Measurements from ENCODE around the gene EIF4G2. TPM values are rescaled to one million over a fixed set of nuclear protein-coding genes. Genes with fewer than 3 reads are reported as not detected.
A peak's percentile ranks its signal among the peaks of the same experiment; 100 is the strongest.

Gene EIF4G2
- total and polyA plus RNA-seq, 2 experiments from 2014 or later, result 358 to 788 TPM

DNA sequence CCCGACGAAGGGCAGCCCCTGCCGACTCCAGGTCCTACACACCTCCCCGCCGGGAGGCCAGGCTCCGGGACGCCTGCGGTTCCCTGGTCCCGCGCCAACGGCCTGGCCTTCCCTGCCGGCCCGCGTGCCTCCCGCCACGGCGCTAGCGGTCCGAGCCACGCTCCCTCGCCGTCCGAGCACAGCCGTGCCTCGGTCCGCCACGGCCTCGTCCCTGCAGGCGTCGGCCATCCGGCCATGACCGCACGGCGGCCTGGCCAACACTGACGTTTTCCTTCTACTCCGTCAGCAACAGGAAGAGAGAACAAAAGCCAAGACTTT is 532 bp downstream of the EIF4G2 start:
- Histone ChIP-seq H3K27me3 (ENCODE audit: insufficient read depth) (no peaks in the 10 kb centered on the region), H3K4me3 (peak overlapping the region; percentile 95), H3K27ac (ENCODE audit: low read depth) (peak overlapping the region; percentile 97), H3K9me2 (ENCODE audit: insufficient read depth) (no peaks in the 10 kb centered on the region), H2AFZ (no peak overlapping the region), H3K36me3 (ENCODE audit: insufficient read depth) (peaks cover 44% of the 10 kb centered on the region), H3K79me2 (replicated peaks; ENCODE audit: insufficient read depth) (peaks cover 48% of the 10 kb centered on the region), H3K4me2 (peak overlapping the region; percentile 95), H3F3A (replicated peaks; ENCODE audit: low read depth) (peaks cover 39% of the 10 kb centered on the region), H3K4me1 (ENCODE audit: insufficient read depth) (peaks cover 20% of the 10 kb centered on the region), H4K20me1 (replicated peaks; ENCODE audit: insufficient read depth) (peaks cover 36% of the 10 kb centered on the region)
- peaks cover 54% of the 10 kb centered on the region for H3K36me3 Mint-ChIP-seq (ENCODE audit: low read depth)
- no peak for TF ChIP-seq EZH2 (IDR thresholded peaks at IDR 0.05; ENCODE audit: low read depth, unreplicated experiment)
- no peaks in the 10 kb centered on the region for H3K9me3 Mint-ChIP-seq
- H3K4me3 Mint-ChIP-seq, result peak overlapping the region; percentile 96
- H3K4me1 Mint-ChIP-seq, result peaks cover 31% of the 10 kb centered on the region
- peaks cover 16% of the 10 kb centered on the region for H3K27me3 Mint-ChIP-seq (ENCODE audit: insufficient read depth, low read depth, poor library complexity)
- peak overlapping the region; percentile 99 for H3K27ac Mint-ChIP-seq
- DNase-seq (ENCODE audit: low spot score), result no peak
- ATAC-seq, result no peak; the same call in 1 of the 3 replicates

GRCh38 chr11:10807493-10808234 is 1.1 kb downstream of the EIF4G2 start:
- peak overlapping the region; percentile 99 for H3K27ac Mint-ChIP-seq
- peak overlapping the region; percentile 95 for H3K4me3 ChIP-seq
- peaks cover 44% of the 10 kb centered on the region for H3F3A ChIP-seq (replicated peaks; ENCODE audit: low read depth)
- H3K36me3 Mint-ChIP-seq (ENCODE audit: low read depth), result peaks cover 60% of the 10 kb centered on the region
- peaks cover 48% of the 10 kb centered on the region for H3K79me2 ChIP-seq (replicated peaks; ENCODE audit: insufficient read depth)
- peaks cover 49% of the 10 kb centered on the region for H3K36me3 ChIP-seq (ENCODE audit: insufficient read depth)
- peaks cover 41% of the 10 kb centered on the region for H4K20me1 ChIP-seq (replicated peaks; ENCODE audit: insufficient read depth)
- H3K4me3 Mint-ChIP-seq, result peak overlapping the region; percentile 96
- TF ChIP-seq EZH2 (IDR thresholded peaks at IDR 0.05; ENCODE audit: low read depth, unreplicated experiment) (no peak), ZNF114 (CRISPR knock-in tag; IDR thresholded peaks at IDR 0.05) (no peak), STAT1 (IDR thresholded peaks at IDR 0.05; ENCODE audit: unreplicated experiment) (no peak), POLR2AphosphoS5 (IDR thresholded peaks at IDR 0.05; ENCODE audit: low read depth) (peak; percentile 45; the same call in 1 of the 2 replicates), EZH2phosphoT487 (IDR thresholded peaks at IDR 0.05; ENCODE audit: unreplicated experiment) (no peak)
- TF ChIP-seq, protein P1, sequence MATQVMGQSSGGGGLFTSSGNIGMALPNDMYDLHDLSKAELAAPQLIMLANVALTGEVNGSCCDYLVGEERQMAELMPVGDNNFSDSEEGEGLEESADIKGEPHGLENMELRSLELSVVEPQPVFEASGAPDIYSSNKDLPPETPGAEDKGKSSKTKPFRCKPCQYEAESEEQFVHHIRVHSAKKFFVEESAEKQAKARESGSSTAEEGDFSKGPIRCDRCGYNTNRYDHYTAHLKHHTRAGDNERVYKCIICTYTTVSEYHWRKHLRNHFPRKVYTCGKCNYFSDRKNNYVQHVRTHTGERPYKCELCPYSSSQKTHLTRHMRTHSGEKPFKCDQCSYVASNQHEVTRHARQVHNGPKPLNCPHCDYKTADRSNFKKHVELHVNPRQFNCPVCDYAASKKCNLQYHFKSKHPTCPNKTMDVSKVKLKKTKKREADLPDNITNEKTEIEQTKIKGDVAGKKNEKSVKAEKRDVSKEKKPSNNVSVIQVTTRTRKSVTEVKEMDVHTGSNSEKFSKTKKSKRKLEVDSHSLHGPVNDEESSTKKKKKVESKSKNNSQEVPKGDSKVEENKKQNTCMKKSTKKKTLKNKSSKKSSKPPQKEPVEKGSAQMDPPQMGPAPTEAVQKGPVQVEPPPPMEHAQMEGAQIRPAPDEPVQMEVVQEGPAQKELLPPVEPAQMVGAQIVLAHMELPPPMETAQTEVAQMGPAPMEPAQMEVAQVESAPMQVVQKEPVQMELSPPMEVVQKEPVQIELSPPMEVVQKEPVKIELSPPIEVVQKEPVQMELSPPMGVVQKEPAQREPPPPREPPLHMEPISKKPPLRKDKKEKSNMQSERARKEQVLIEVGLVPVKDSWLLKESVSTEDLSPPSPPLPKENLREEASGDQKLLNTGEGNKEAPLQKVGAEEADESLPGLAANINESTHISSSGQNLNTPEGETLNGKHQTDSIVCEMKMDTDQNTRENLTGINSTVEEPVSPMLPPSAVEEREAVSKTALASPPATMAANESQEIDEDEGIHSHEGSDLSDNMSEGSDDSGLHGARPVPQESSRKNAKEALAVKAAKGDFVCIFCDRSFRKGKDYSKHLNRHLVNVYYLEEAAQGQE (IDR thresholded peaks at IDR 0.05; ENCODE audit: unreplicated experiment), result no peak
- TF ChIP-seq, protein P2, sequence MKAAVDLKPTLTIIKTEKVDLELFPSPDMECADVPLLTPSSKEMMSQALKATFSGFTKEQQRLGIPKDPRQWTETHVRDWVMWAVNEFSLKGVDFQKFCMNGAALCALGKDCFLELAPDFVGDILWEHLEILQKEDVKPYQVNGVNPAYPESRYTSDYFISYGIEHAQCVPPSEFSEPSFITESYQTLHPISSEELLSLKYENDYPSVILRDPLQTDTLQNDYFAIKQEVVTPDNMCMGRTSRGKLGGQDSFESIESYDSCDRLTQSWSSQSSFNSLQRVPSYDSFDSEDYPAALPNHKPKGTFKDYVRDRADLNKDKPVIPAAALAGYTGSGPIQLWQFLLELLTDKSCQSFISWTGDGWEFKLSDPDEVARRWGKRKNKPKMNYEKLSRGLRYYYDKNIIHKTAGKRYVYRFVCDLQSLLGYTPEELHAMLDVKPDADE (IDR thresholded peaks at IDR 0.05), result no peak
- peak; percentile 49 for DNase-seq (ENCODE audit: low spot score)
- H3K4me1 ChIP-seq (ENCODE audit: insufficient read depth), result peaks cover 20% of the 10 kb centered on the region
- H2AFZ ChIP-seq, result no peak overlapping the region
- peak overlapping the region; percentile 95 for H3K4me2 ChIP-seq
- H3K27ac ChIP-seq (ENCODE audit: low read depth), result peak overlapping the region; percentile 97; the same call in 1 of the 2 replicates
- no peaks in the 10 kb centered on the region for H3K9me2 ChIP-seq (ENCODE audit: insufficient read depth)
- no peaks in the 10 kb centered on the region for H3K27me3 ChIP-seq (ENCODE audit: insufficient read depth)
- no peaks in the 10 kb centered on the region for H3K9me3 Mint-ChIP-seq
- H3K4me1 Mint-ChIP-seq, result peaks cover 31% of the 10 kb centered on the region
- peaks cover 16% of the 10 kb centered on the region for H3K27me3 Mint-ChIP-seq (ENCODE audit: insufficient read depth, low read depth, poor library complexity)
- peak; percentile 13 for ATAC-seq

Measured in GM23338 (cell line).